Smooth muscle cell (in vitro differentiated cells): ENCODE data around the gene TANGO2. TPM values are rescaled to one million over a fixed set of nuclear protein-coding genes. Genes with fewer than 3 reads are reported as not detected.

Source experiments
- DNase-seq: peaks from one replicate; lab custom pipeline; 2025; ENCODE audit not compliant: unreplicated experiment; lab: John Stamatoyannopoulos, UW
- H2AFZ ChIP-seq: fragments of 200-600 bp; sonication (generic); 2 replicates; pipeline ENCODE4 v1.6.0; 2016; ENCODE audit warnings: antibody characterized with exemption, low read depth, mild to moderate bottlenecking
- H3F3A ChIP-seq: fragments of 200-600 bp; sonication (generic); 2 replicates; pipeline ENCODE4 v1.6.0; 2017; ENCODE audit warnings: antibody characterized with exemption, low read depth
- H3K27ac ChIP-seq: fragments of 200-600 bp; sonication (generic); 2 replicates; pipeline ENCODE4 v1.5.1; 2016; ENCODE audit warnings: low read depth, mild to moderate bottlenecking
- H3K27me3 ChIP-seq: fragments of 200-600 bp; sonication (generic); 2 replicates; pipeline ENCODE4 v1.6.1; 2016; ENCODE audit warnings: low read depth, mild to moderate bottlenecking
- H3K36me3 ChIP-seq: fragments of 200-600 bp; sonication (generic); 2 replicates; pipeline ENCODE4 v1.5.1; 2016; ENCODE audit warnings: low read depth
- H3K4me1 ChIP-seq: fragments of 200-600 bp; sonication (generic); 2 replicates; pipeline ENCODE4 v1.5.1; 2016; ENCODE audit warnings: low read depth
- H3K4me2 ChIP-seq: fragments of 200-600 bp; sonication (generic); 2 replicates; pipeline ENCODE4 v1.6.0; 2016; ENCODE audit warnings: mild to moderate bottlenecking
- H3K4me3 ChIP-seq: fragments of 200-600 bp; sonication (generic); 2 replicates; pipeline ENCODE4 v1.5.1; 2016; ENCODE audit warnings: mild to moderate bottlenecking
- H3K79me2 ChIP-seq: fragments of 200-600 bp; sonication (generic); 2 replicates; pipeline ENCODE4 v1.6.0; 2016; ENCODE audit warnings: low read depth, mild to moderate bottlenecking
- H3K9ac ChIP-seq: fragments of 200-600 bp; sonication (generic); 2 replicates; pipeline ENCODE4 v1.6.0; 2016; ENCODE audit warnings: low read depth
- H3K9me3 ChIP-seq: fragments of 200-600 bp; sonication (generic); replicated peaks from 2 replicates; pipeline ENCODE4 v1.5.1; 2016; ENCODE audit warnings: low read depth
- H4K20me1 ChIP-seq: fragments of 200-600 bp; sonication (generic); 2 replicates; pipeline ENCODE4 v1.6.0; 2016; ENCODE audit warnings: low read depth
- CTCF ChIP-seq: fragments of 200-600 bp; sonication (generic); IDR thresholded peaks from 2 replicates; pipeline ENCODE4 v1.5.1; 2017; ENCODE audit warnings: borderline replicate concordance, mild to moderate bottlenecking, antibody characterized with exemption; ENCODE audit not compliant: insufficient read depth, poor library complexity, severe bottlenecking
- WGBS: methylation state at CpG from one replicate; pipeline ENCODE4 v1.1.7; 2016; ENCODE audit warnings: low lambda C conversion rate; 5-methylcytosine and 5-hydroxymethylcytosine counted together
- polyA plus RNA-seq: library from polyadenylated mRNA; unstranded; fragments of >200 nt; fragmentation: Nextera tagmentation; extraction: Ambion mirVana; gene quantifications from 2 replicates; pipeline ENCODE4 v1.2.1, GENCODE V29; 2016
- total RNA-seq: library from RNA; depleted of rRNA; stranded (reverse); fragments of >200 nt; gene quantifications from 2 replicates; pipeline ENCODE4 v1.2.3, GENCODE V29; 2014

TANGO2 gene
- total and polyA plus RNA-seq, 2 experiments from 2014 or later = 10.8 to 14.7 TPM

- no peak for TF ChIP-seq CTCF
- H3K27me3 ChIP-seq = no peaks in the 10 kb centered on the region
- H3K79me2 ChIP-seq = peaks cover 27% of the 10 kb centered on the region
- no peak overlapping the region for H3K4me2 ChIP-seq
- WGBS = 91% methylated on average over 17 of the region's 17 CpGs
- no peaks in the 10 kb centered on the region for H3K9me3 ChIP-seq
- H4K20me1 ChIP-seq = peaks cover 64% of the 10 kb centered on the region
- no peaks in the 10 kb centered on the region for H3F3A ChIP-seq
- no peak overlapping the region for H2AFZ ChIP-seq
- H3K27ac ChIP-seq = no peak overlapping the region
- no peaks in the 10 kb centered on the region for H3K4me1 ChIP-seq
- H3K4me3 ChIP-seq = no peak overlapping the region
- H3K36me3 ChIP-seq = peaks cover 11% of the 10 kb centered on the region
- DNase-seq = no peak
- H3K9ac ChIP-seq = no peak overlapping the region
Observed at GRCh38 chr22:20089226-20089976, 68.5 kb downstream of the TANGO2 start.

DNA sequence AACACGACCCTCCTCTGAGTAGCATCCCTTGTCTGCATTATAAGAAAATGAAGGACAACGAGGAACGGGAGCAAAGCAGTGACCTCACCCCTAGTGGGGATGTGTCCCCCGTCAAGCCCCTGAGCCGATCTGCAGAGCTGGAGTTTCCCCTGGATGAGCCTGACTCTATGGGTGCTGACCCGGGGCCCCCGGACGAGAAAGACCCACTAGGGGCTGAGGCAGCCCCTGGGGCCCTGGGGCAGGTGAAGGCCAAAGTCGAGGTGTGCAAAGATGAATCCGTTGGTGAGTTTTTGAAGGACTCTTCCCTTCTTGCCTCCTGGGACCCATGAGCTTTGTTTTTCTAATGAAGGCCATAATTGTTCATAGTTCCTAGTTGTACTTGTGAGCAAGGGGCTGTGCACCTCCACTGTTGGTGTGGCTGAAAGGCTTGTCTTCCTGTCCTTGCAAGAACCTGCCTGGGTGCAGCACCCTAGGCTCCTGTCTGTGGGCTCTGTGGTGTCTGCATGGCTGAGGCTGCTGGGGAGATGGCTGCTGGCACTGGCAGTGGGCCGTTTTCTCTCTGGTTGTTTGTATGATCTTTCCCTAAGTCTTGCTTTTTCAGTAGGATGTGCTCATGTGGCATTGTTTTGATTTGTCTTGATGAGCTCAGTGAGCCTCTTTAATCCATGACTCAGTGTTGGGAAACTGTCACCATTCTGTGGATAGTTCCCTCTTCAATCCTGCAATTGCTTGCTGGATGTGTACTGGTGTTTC, 69.2 kb downstream of the TANGO2 start:
- DNase-seq = no peak
- no peak overlapping the region for H2AFZ ChIP-seq
- no peak overlapping the region for H3K4me3 ChIP-seq
- peaks cover 18% of the 10 kb centered on the region for H3K36me3 ChIP-seq
- H3K27ac ChIP-seq = no peak overlapping the region
- peaks cover 56% of the 10 kb centered on the region for H4K20me1 ChIP-seq
- no peaks in the 10 kb centered on the region for H3F3A ChIP-seq
- no peak overlapping the region for H3K4me2 ChIP-seq
- no peaks in the 10 kb centered on the region for H3K4me1 ChIP-seq
- H3K9me3 ChIP-seq = no peaks in the 10 kb centered on the region
- H3K9ac ChIP-seq = no peak overlapping the region
- WGBS = 94% methylated on average over 11 of the region's 11 CpGs
- H3K27me3 ChIP-seq = no peaks in the 10 kb centered on the region
- peaks cover 19% of the 10 kb centered on the region for H3K79me2 ChIP-seq
- TF ChIP-seq CTCF = no peak

GRCh38 chr22:20090730-20091240, 69.9 kb downstream of the TANGO2 start:
- Histone ChIP-seq H4K20me1 (peaks cover 50% of the 10 kb centered on the region), H2AFZ (no peak overlapping the region), H3F3A (no peaks in the 10 kb centered on the region), H3K36me3 (peaks cover 23% of the 10 kb centered on the region), H3K9me3 (no peaks in the 10 kb centered on the region), H3K4me3 (no peak overlapping the region), H3K4me2 (no peak overlapping the region), H3K27ac (no peak overlapping the region), H3K27me3 (no peaks in the 10 kb centered on the region), H3K9ac (no peak overlapping the region), H3K4me1 (no peaks in the 10 kb centered on the region), H3K79me2 (peaks cover 15% of the 10 kb centered on the region)
- 91% methylated on average over 9 of the region's 9 CpGs for WGBS
- no peak for TF ChIP-seq CTCF
- no peak for DNase-seq
